Muscle layer of duodenum (tissue), 2 donors: ENCODE data around the gene OTULIN.

ENCODE experiments used
- H3K27ac ChIP-seq: one replicate; pipeline ENCODE4 v1.7.0; 2013; ENCODE audit warnings: mild to moderate bottlenecking, low read length
- H3K27me3 ChIP-seq: one replicate; pipeline ENCODE4 v1.7.0; 2013; ENCODE audit warnings: low read depth, mild to moderate bottlenecking, control low read depth, low read length
- H3K36me3 ChIP-seq, 2 donors: one replicate each; pipeline ENCODE4 v1.7.0; 2013; ENCODE audit warnings: low read length in 2 of 2, control low read depth in 1 of 2, mild to moderate bottlenecking in 1 of 2; ENCODE audit not compliant: insufficient read depth in 2 of 2, control insufficient read depth in 1 of 2
- H3K4me1 ChIP-seq, 2 donors: one replicate each; pipeline ENCODE4 v1.7.0; 2013; ENCODE audit warnings: low read length in 2 of 2, mild to moderate bottlenecking in 2 of 2, control low read depth in 1 of 2, moderate library complexity in 1 of 2; ENCODE audit not compliant: insufficient read depth in 2 of 2, control insufficient read depth in 1 of 2
- H3K4me3 ChIP-seq, 2 donors: one replicate each; pipeline ENCODE4 v1.7.0; 2013; ENCODE audit warnings: low read length in 2 of 2, low read depth in 1 of 2, mild to moderate bottlenecking in 1 of 2
- H3K9me3 ChIP-seq, 2 donors: one replicate each; pipeline ENCODE4 v1.7.0; 2013; ENCODE audit warnings: low read length in 2 of 2, control low read depth in 1 of 2, mild to moderate bottlenecking in 1 of 2; ENCODE audit not compliant: control insufficient read depth in 1 of 2
- donor health status: healthy.

OTULIN gene

DNA sequence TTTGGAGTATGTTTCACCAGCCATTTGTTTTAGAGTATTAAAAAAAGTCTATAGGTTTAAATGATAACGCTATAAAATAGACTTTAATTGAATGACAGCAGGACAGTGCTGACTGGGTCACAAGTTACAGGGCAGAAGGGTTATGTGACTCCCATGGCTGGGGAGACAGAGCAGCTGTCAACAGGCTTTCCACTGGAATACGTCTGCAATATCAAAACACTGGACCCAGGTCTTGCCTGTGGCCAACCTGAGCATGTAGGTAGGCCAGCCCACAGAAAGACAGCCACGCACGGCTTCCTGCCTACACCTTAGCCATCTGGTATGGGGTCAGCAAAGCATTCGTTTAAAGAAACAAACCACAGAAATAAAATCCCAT is 80.7 kb downstream of the OTULIN start:
- H3K27me3 ChIP-seq, result no peaks in the 10 kb centered on the region
- no peaks in the 10 kb centered on the region for H3K4me1 ChIP-seq
- H3K4me3 ChIP-seq, result no peak overlapping the region
- H3K9me3 ChIP-seq, result no peaks in the 10 kb centered on the region
- H3K27ac ChIP-seq, result no peak overlapping the region
- peaks cover 27 to 39% of the 10 kb centered on the region in 2 donors for H3K36me3 ChIP-seq

DNA sequence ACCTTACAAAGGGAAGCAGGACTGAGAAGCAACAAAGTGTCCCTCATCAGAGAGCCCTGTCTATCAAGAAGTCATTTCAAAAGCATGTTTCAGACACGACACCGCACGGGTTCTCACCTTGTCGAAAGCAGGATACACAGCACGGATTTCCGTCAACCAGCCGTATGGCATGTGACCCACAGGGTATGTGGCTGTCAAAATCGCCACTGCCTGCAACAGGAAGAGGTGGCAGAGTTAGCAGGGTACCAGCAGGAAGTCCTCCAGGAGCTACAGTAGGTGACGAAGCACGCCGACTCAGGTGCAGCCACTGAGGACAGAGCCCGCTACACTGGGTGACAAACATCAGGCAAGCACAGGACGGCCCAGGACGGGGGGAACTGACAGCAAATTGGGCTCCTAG is 81.2 kb downstream of the OTULIN start:
- H3K4me3 ChIP-seq, result no peak overlapping the region
- peaks cover 33 to 38% of the 10 kb centered on the region in 2 donors for H3K36me3 ChIP-seq
- no peaks in the 10 kb centered on the region for H3K4me1 ChIP-seq
- no peak overlapping the region for H3K27ac ChIP-seq
- no peaks in the 10 kb centered on the region for H3K27me3 ChIP-seq
- no peaks in the 10 kb centered on the region for H3K9me3 ChIP-seq

DNA sequence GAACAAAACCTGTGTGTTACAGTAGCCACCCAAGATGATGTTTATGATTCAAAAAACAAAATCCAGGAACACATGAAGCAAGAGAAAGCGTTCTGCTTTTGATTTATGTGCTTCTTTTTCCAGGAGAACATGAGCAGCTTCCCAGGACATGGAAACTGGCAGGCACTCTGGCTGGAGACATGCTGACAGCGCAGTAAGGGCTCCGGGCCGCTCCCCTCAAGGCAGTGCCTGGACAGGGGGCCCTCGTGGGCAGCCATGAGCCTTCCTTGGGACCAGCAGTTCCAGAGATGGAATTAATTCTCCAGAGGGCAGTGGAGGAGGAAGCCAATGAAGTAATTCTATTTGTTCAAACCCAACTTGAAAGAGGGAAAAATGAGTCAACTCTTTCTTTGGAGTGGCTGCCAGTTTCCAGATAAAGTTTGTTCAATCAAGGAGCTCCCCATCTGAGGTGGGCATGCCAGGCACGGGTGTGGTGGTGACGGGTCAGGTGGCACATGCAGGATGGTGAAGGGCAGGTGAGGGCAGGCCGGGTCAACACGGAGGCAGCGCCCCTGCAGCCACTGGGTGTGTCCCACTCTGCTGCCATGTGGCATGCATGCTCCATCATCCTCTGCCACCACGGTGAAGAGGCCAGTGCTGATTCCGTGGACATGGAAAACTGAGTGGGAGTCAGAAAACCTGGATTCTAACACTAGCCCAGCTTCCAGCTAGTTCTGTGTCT is 83.8 kb downstream of the OTULIN start:
- Histone ChIP-seq H3K9me3 (no peaks in the 10 kb centered on the region), H3K4me3 (no peak overlapping the region), H3K36me3 (peaks cover 29 to 33% of the 10 kb centered on the region in 2 donors), H3K27ac (no peak overlapping the region), H3K4me1 (no peaks in the 10 kb centered on the region), H3K27me3 (no peaks in the 10 kb centered on the region)
